Endothelial cell of umbilical vein (primary cell): Measurements from ENCODE around the gene ADCY5. TPM values are rescaled to one million over a fixed set of nuclear protein-coding genes. Genes with fewer than 3 reads are reported as not detected.

Source experiments
- BruUV-seq: library from RNA; stranded (reverse); fragments of 400-500 nt; replicated peaks from 2 replicates; lab custom pipeline; 2021; lab: Mats Ljungman, UMichigan
- CTCF ChIA-PET: fragments of 300-600, 350-600 bp; sonication (Branson Sonifier 250); formaldehyde crosslinking; loops from one replicate; lab custom pipeline; 2021; ENCODE audit warnings: antibody characterized with exemption, inconsistent platforms; lab: Charles Lee
- POLR2A ChIA-PET: fragments of 300-600, 350-600 bp; sonication (Branson Sonifier 250); formaldehyde crosslinking; loops from one replicate; lab custom pipeline; 2021; ENCODE audit warnings: antibody characterized with exemption, inconsistent platforms; lab: Charles Lee
- DNase-seq: peaks from one replicate; pipeline ENCODE4 v3.0.0-alpha.2; 2011; ENCODE audit warnings: low read depth, low spot score
- FAIRE-seq: peaks from 2 replicates; lab custom pipeline; 2011; peaks lifted over from hg19 to GRCh38; lab: Jason Lieb, UNC
- H2AFZ ChIP-seq: 2 replicates; pipeline ENCODE4 v1.6.0; 2012; ENCODE audit warnings: low read depth, low read length, control low read depth, inconsistent platforms
- H3K27ac ChIP-seq: 2 replicates; pipeline ENCODE4 v1.5.1; 2011; ENCODE audit warnings: low read depth, mild to moderate bottlenecking, control low read depth, low read length, moderate library complexity; ENCODE audit not compliant: insufficient read depth
- H3K27me3 ChIP-seq, 2 experiments: 2 replicates each; pipeline versions ENCODE4 v1.6.0 to v1.6.1; 2011; ENCODE audit warnings: low read length in 2 of 2, mixed read lengths in 1 of 2; ENCODE audit not compliant: control insufficient read depth in 2 of 2, insufficient read depth in 2 of 2
- H3K36me3 ChIP-seq, 2 experiments: 2 replicates in 1 of 2; 3 replicates in 1 of 2; pipeline ENCODE4 v1.5.1; 2011; ENCODE audit warnings: low read length in 2 of 2, mild to moderate bottlenecking in 1 of 2, moderate library complexity in 1 of 2; ENCODE audit not compliant: control insufficient read depth in 2 of 2, insufficient read depth in 2 of 2; ENCODE audit errors: extremely low read depth in 1 of 2
- H3K4me1 ChIP-seq: 3 replicates; pipeline ENCODE4 v1.5.1; 2011; ENCODE audit warnings: mild to moderate bottlenecking, low read length; ENCODE audit not compliant: control insufficient read depth, insufficient read depth; ENCODE audit errors: extremely low read depth
- H3K4me2 ChIP-seq: 2 replicates; pipeline ENCODE4 v1.6.1; 2011; ENCODE audit warnings: low read length, control low read depth, mixed read lengths; ENCODE audit not compliant: insufficient read depth
- H3K4me3 ChIP-seq, 3 experiments: fragments of 200-600 bp in 1 of 3; sonication (generic), shearing (Covaris generic) in 1 of 3; replicated peaks in 1 of 3; 2 replicates each; pipeline ENCODE4 v1.5.1; 2011 to 2016; ENCODE audit warnings: control low read depth in 3 of 3, low read length in 3 of 3, mild to moderate bottlenecking in 2 of 3, inconsistent platforms in 1 of 3, low read depth in 1 of 3, moderate library complexity in 1 of 3; ENCODE audit not compliant: insufficient read depth in 1 of 3
- H3K79me2 ChIP-seq: 2 replicates; pipeline ENCODE4 v1.6.0; 2012; ENCODE audit warnings: low read length, inconsistent platforms; ENCODE audit not compliant: control insufficient read depth, insufficient read depth
- H3K9ac ChIP-seq: replicated peaks from 2 replicates; pipeline ENCODE3; 2011; ENCODE audit warnings: low read length, control low read depth; ENCODE audit not compliant: insufficient read depth; ENCODE audit errors: extremely low read depth
- H3K9me1 ChIP-seq: replicated peaks from 3 replicates; pipeline ENCODE4 v1.6.0; 2011; ENCODE audit warnings: mild to moderate bottlenecking, low read length; ENCODE audit not compliant: control insufficient read depth, insufficient read depth; ENCODE audit errors: extremely low read depth
- H3K9me3 ChIP-seq: replicated peaks from 2 replicates; pipeline ENCODE4 v1.5.1; 2012; ENCODE audit warnings: low read length, inconsistent platforms; ENCODE audit not compliant: control insufficient read depth, insufficient read depth
- H4K20me1 ChIP-seq: replicated peaks from 2 replicates; pipeline ENCODE3; 2011; ENCODE audit warnings: mild to moderate bottlenecking, low read length; ENCODE audit not compliant: control insufficient read depth, insufficient read depth; ENCODE audit errors: extremely low read depth
- EZH2 ChIP-seq: IDR thresholded peaks from 2 replicates; pipeline ENCODE4 v1.6.1; 2012; ENCODE audit warnings: borderline replicate concordance, low read depth, mild to moderate bottlenecking, moderate library complexity, low read length, inconsistent platforms; ENCODE audit not compliant: severe bottlenecking
- FOS ChIP-seq: IDR thresholded peaks from 2 replicates; pipeline ENCODE4 v1.6.1; 2011; ENCODE audit warnings: mild to moderate bottlenecking, low read length, moderate library complexity, borderline replicate concordance; ENCODE audit not compliant: insufficient read depth
- GATA2 ChIP-seq: IDR thresholded peaks from 2 replicates; pipeline ENCODE4 v1.7.0; 2011; ENCODE audit warnings: low read depth, mild to moderate bottlenecking, moderate library complexity, mixed read lengths, low read length; ENCODE audit not compliant: insufficient read length, insufficient read depth
- JUN ChIP-seq: IDR thresholded peaks from 2 replicates; pipeline ENCODE4 v1.6.1; 2011; ENCODE audit warnings: borderline replicate concordance, low read depth; ENCODE audit not compliant: insufficient read length, insufficient read depth
- MAX ChIP-seq: IDR thresholded peaks from 2 replicates; pipeline ENCODE4 v1.6.1; 2011; ENCODE audit not compliant: insufficient read depth, insufficient read length
- MYC ChIP-seq: IDR thresholded peaks from one replicate; pipeline ENCODE4 v1.6.1; 2011; ENCODE audit warnings: mild to moderate bottlenecking, low read depth, low read length
- POLR2A ChIP-seq: IDR thresholded peaks from 2 replicates; pipeline ENCODE4 v1.6.1; 2012; ENCODE audit warnings: low read depth, mild to moderate bottlenecking, control low read depth, low read length
- POLR2AphosphoS5 ChIP-seq: IDR thresholded peaks from 2 replicates; pipeline ENCODE4 v1.6.1; 2012; ENCODE audit warnings: low read depth, mild to moderate bottlenecking, control low read depth, low read length, moderate library complexity; ENCODE audit not compliant: insufficient read depth
- dilution Hi-C: fragments of 300-500 bp; cut with MboI; formaldehyde crosslinking; loops from one replicate; pipeline ENCODE4 v1.15.0; 2019; ENCODE audit warnings: low sequenced_read_pairs; ENCODE audit not compliant: extremely low pct_ligation_motif_present
- intact Hi-C: fragments of 100-400 bp; cut with micrococcal nuclease; formaldehyde crosslinking; loops from one replicate; pipeline ENCODE4 v1.10.0; 2022
- polyA plus RNA-seq, 4 experiments: library from polyadenylated mRNA; depleted of rRNA in 3 of 4; stranded (reverse) in 3 of 4; unstranded in 1 of 4; fragments of >200 nt; gene quantifications; 2 replicates each; pipeline versions ENCODE4 v1.2.1 to v1.2.3, GENCODE V29; 2011 to 2012; ENCODE audit warnings: missing spikeins in 1 of 4
- total RNA-seq: library from RNA; stranded (reverse); gene quantifications from 2 replicates; pipeline ENCODE4 v1.2.3, GENCODE V29; 2021
- TF ChIP-seq, protein P1 (sequence below), 2 donors: IDR thresholded peaks; 1 replicate in 1 of 2; 2 replicates in 1 of 2; pipeline ENCODE4 v1.5.1; 2011; ENCODE audit warnings: low read length in 2 of 2, mild to moderate bottlenecking in 2 of 2, moderate library complexity in 2 of 2, control low read depth in 1 of 2, inconsistent platforms in 1 of 2, low read depth in 1 of 2; ENCODE audit not compliant: insufficient read depth in 1 of 2; ENCODE audit errors: extremely low read depth in 1 of 2

Gene ADCY5
- total and polyA plus RNA-seq, 2 donors (not counting 3 experiments of a cell fraction or from before 2014, with no cell fraction given), result 0.01 TPM; not detected in 1

DNA sequence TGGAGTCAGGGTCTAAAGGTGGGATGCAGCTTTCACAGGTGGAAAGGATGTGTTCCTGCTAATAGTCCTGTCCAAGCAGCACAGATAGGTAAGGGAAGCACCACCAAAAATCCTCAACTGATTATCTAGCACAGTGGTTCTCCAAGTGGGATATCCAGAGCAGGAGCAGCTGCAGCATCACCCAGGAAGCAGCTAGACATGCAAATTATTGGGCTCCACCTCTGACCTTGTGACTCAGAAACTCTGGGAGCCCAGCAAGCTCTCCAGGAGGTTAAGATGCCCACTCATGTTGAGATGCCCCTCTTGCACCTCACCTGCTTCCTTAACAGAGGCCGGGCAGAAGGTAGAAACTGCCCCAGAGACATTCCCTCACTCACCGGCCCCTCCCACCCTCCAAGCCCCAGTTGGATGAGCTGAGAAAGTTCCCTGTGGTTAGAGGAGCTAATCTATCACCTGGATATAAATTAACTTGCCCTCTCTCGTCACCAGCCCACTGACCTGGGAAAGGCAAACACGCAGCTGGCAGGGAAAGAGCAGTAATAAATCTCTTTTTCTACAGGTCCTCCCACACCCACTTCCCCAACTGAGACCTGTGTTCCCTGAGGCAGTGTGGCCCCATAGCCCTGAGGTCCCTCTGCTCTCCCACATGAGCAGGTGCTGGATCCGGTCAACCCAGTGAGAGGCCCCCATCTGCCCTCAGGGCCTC is 39.3 kb downstream of the ADCY5 start:
- no peak overlapping the region for H3K4me3 ChIP-seq
- ChIA-PET CTCF (interaction anchor here (0.9 to 2.0 kb wide), 4 partner anchors 11 to 149 kb away, joined by 3 to 5 read pairs (median 3); no protein-coding TSS in a partner anchor), POLR2A (no interaction called here)
- no peaks in the 10 kb centered on the region for H3K36me3 ChIP-seq
- H2AFZ ChIP-seq, result no peak overlapping the region
- TF ChIP-seq POLR2A (no peak), JUN (no peak), GATA2 (no peak), MAX (no peak), FOS (no peak), MYC (no peak), EZH2 (no peak), POLR2AphosphoS5 (no peak)
- TF ChIP-seq, protein P1, sequence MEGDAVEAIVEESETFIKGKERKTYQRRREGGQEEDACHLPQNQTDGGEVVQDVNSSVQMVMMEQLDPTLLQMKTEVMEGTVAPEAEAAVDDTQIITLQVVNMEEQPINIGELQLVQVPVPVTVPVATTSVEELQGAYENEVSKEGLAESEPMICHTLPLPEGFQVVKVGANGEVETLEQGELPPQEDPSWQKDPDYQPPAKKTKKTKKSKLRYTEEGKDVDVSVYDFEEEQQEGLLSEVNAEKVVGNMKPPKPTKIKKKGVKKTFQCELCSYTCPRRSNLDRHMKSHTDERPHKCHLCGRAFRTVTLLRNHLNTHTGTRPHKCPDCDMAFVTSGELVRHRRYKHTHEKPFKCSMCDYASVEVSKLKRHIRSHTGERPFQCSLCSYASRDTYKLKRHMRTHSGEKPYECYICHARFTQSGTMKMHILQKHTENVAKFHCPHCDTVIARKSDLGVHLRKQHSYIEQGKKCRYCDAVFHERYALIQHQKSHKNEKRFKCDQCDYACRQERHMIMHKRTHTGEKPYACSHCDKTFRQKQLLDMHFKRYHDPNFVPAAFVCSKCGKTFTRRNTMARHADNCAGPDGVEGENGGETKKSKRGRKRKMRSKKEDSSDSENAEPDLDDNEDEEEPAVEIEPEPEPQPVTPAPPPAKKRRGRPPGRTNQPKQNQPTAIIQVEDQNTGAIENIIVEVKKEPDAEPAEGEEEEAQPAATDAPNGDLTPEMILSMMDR (IDR thresholded peaks at IDR 0.05; ENCODE audit: extremely low read depth in 1 of 2, insufficient read depth in 1 of 2, low read depth in 1 of 2, low read length in 2 of 2), result no peak
- H4K20me1 ChIP-seq, result no peaks in the 10 kb centered on the region
- no peaks in the 10 kb centered on the region for H3K4me1 ChIP-seq
- no peaks in the 10 kb centered on the region for H3K9me1 ChIP-seq
- H3K27me3 ChIP-seq, result no peaks in the 10 kb centered on the region
- H3K27ac ChIP-seq, result no peak overlapping the region
- no peaks in the 10 kb centered on the region for H3K79me2 ChIP-seq
- H3K9ac ChIP-seq, result no peak overlapping the region
- no peak for FAIRE-seq
- no peak overlapping the region for H3K4me2 ChIP-seq
- no peak for DNase-seq
- intact Hi-C loops (no loop called here), dilution Hi-C loops (no loop called here)
- no peaks in the 10 kb centered on the region for H3K9me3 ChIP-seq
- BruUV-seq, result no TSS peak
